Endothelial cell of umbilical vein (primary cell): ENCODE data around the gene KRT6C. TPM values are rescaled to one million over a fixed set of nuclear protein-coding genes. Genes with fewer than 3 reads are reported as not detected.

Source experiments
- Bru-seq: library from RNA; stranded (reverse); fragments of 400-500 nt; gene quantifications from one replicate; lab custom pipeline; 2021; lab: Mats Ljungman, UMichigan
- BruChase-seq, 2 experiments: library from RNA; stranded (reverse); fragments of 400-500 nt; gene quantifications; one replicate each; lab custom pipeline; 2021; lab: Mats Ljungman, UMichigan
- BruUV-seq: library from RNA; stranded (reverse); fragments of 400-500 nt; replicated peaks from 2 replicates; lab custom pipeline; 2021; lab: Mats Ljungman, UMichigan
- CTCF ChIA-PET: fragments of 300-600, 350-600 bp; sonication (Branson Sonifier 250); formaldehyde crosslinking; loops from one replicate; lab custom pipeline; 2021; ENCODE audit warnings: antibody characterized with exemption, inconsistent platforms; lab: Charles Lee
- POLR2A ChIA-PET: fragments of 300-600, 350-600 bp; sonication (Branson Sonifier 250); formaldehyde crosslinking; loops from one replicate; lab custom pipeline; 2021; ENCODE audit warnings: antibody characterized with exemption, inconsistent platforms; lab: Charles Lee
- DNase-seq: peaks from one replicate; pipeline ENCODE4 v3.0.0-alpha.2; 2011; ENCODE audit warnings: low read depth, low spot score
- FAIRE-seq: peaks from 2 replicates; lab custom pipeline; 2011; peaks lifted over from hg19 to GRCh38; lab: Jason Lieb, UNC
- H2AFZ ChIP-seq: 2 replicates; pipeline ENCODE4 v1.6.0; 2012; ENCODE audit warnings: low read depth, low read length, control low read depth, inconsistent platforms
- H3K27ac ChIP-seq: 2 replicates; pipeline ENCODE4 v1.5.1; 2011; ENCODE audit warnings: low read depth, mild to moderate bottlenecking, control low read depth, low read length, moderate library complexity; ENCODE audit not compliant: insufficient read depth
- H3K27me3 ChIP-seq, 2 experiments: 2 replicates each; pipeline versions ENCODE4 v1.6.0 to v1.6.1; 2011; ENCODE audit warnings: low read length in 2 of 2, mixed read lengths in 1 of 2; ENCODE audit not compliant: control insufficient read depth in 2 of 2, insufficient read depth in 2 of 2
- H3K36me3 ChIP-seq, 2 experiments: 2 replicates in 1 of 2; 3 replicates in 1 of 2; pipeline ENCODE4 v1.5.1; 2011; ENCODE audit warnings: low read length in 2 of 2, mild to moderate bottlenecking in 1 of 2, moderate library complexity in 1 of 2; ENCODE audit not compliant: control insufficient read depth in 2 of 2, insufficient read depth in 2 of 2; ENCODE audit errors: extremely low read depth in 1 of 2
- H3K4me1 ChIP-seq: 3 replicates; pipeline ENCODE4 v1.5.1; 2011; ENCODE audit warnings: mild to moderate bottlenecking, low read length; ENCODE audit not compliant: control insufficient read depth, insufficient read depth; ENCODE audit errors: extremely low read depth
- H3K4me2 ChIP-seq: 2 replicates; pipeline ENCODE4 v1.6.1; 2011; ENCODE audit warnings: low read length, control low read depth, mixed read lengths; ENCODE audit not compliant: insufficient read depth
- H3K4me3 ChIP-seq, 3 experiments: fragments of 200-600 bp in 1 of 3; sonication (generic), shearing (Covaris generic) in 1 of 3; replicated peaks in 1 of 3; 2 replicates each; pipeline ENCODE4 v1.5.1; 2011 to 2016; ENCODE audit warnings: control low read depth in 3 of 3, low read length in 3 of 3, mild to moderate bottlenecking in 2 of 3, inconsistent platforms in 1 of 3, low read depth in 1 of 3, moderate library complexity in 1 of 3; ENCODE audit not compliant: insufficient read depth in 1 of 3
- H3K79me2 ChIP-seq: 2 replicates; pipeline ENCODE4 v1.6.0; 2012; ENCODE audit warnings: low read length, inconsistent platforms; ENCODE audit not compliant: control insufficient read depth, insufficient read depth
- H3K9ac ChIP-seq: replicated peaks from 2 replicates; pipeline ENCODE3; 2011; ENCODE audit warnings: low read length, control low read depth; ENCODE audit not compliant: insufficient read depth; ENCODE audit errors: extremely low read depth
- H3K9me1 ChIP-seq: replicated peaks from 3 replicates; pipeline ENCODE4 v1.6.0; 2011; ENCODE audit warnings: mild to moderate bottlenecking, low read length; ENCODE audit not compliant: control insufficient read depth, insufficient read depth; ENCODE audit errors: extremely low read depth
- H3K9me3 ChIP-seq: replicated peaks from 2 replicates; pipeline ENCODE4 v1.5.1; 2012; ENCODE audit warnings: low read length, inconsistent platforms; ENCODE audit not compliant: control insufficient read depth, insufficient read depth
- H4K20me1 ChIP-seq: replicated peaks from 2 replicates; pipeline ENCODE3; 2011; ENCODE audit warnings: mild to moderate bottlenecking, low read length; ENCODE audit not compliant: control insufficient read depth, insufficient read depth; ENCODE audit errors: extremely low read depth
- CTCF ChIP-seq, 2 donors: IDR thresholded peaks; 1 replicate in 1 of 2; 2 replicates in 1 of 2; pipeline ENCODE4 v1.5.1; 2011; ENCODE audit warnings: low read length in 2 of 2, mild to moderate bottlenecking in 2 of 2, moderate library complexity in 2 of 2, control low read depth in 1 of 2, inconsistent platforms in 1 of 2, low read depth in 1 of 2; ENCODE audit not compliant: insufficient read depth in 1 of 2; ENCODE audit errors: extremely low read depth in 1 of 2
- GATA2 ChIP-seq: IDR thresholded peaks from 2 replicates; pipeline ENCODE4 v1.7.0; 2011; ENCODE audit warnings: low read depth, mild to moderate bottlenecking, moderate library complexity, mixed read lengths, low read length; ENCODE audit not compliant: insufficient read length, insufficient read depth
- JUN ChIP-seq: IDR thresholded peaks from 2 replicates; pipeline ENCODE4 v1.6.1; 2011; ENCODE audit warnings: borderline replicate concordance, low read depth; ENCODE audit not compliant: insufficient read length, insufficient read depth
- POLR2AphosphoS5 ChIP-seq: IDR thresholded peaks from 2 replicates; pipeline ENCODE4 v1.6.1; 2012; ENCODE audit warnings: low read depth, mild to moderate bottlenecking, control low read depth, low read length, moderate library complexity; ENCODE audit not compliant: insufficient read depth
- dilution Hi-C: fragments of 300-500 bp; cut with MboI; formaldehyde crosslinking; loops from one replicate; pipeline ENCODE4 v1.15.0; 2019; ENCODE audit warnings: low sequenced_read_pairs; ENCODE audit not compliant: extremely low pct_ligation_motif_present
- intact Hi-C: fragments of 100-400 bp; cut with micrococcal nuclease; formaldehyde crosslinking; loops from one replicate; pipeline ENCODE4 v1.10.0; 2022
- long read RNA-seq: library from polyadenylated mRNA; stranded (forward); transcript quantifications from one replicate; pipeline ENCODE4 v2.0.0, GENCODE V29; 2021
- polyA minus RNA-seq, 3 experiments: library from RNA; depleted of rRNA, polyadenylated mRNA; stranded (reverse); fragments of >200 nt; gene quantifications; 1 replicate in 1 of 3; 2 replicates in 2 of 3; pipeline ENCODE4 v1.2.3, GENCODE V29; 2011
- polyA plus RNA-seq, 4 experiments: library from polyadenylated mRNA; depleted of rRNA in 3 of 4; stranded (reverse) in 3 of 4; unstranded in 1 of 4; fragments of >200 nt; gene quantifications; 2 replicates each; pipeline versions ENCODE4 v1.2.1 to v1.2.3, GENCODE V29; 2011 to 2012; ENCODE audit warnings: missing spikeins in 1 of 4
- total RNA-seq: library from RNA; stranded (reverse); gene quantifications from 2 replicates; pipeline ENCODE4 v1.2.3, GENCODE V29; 2021

KRT6C gene
- total RNA-seq (not detected in 2 replicates), polyA plus RNA-seq (not detected in 2 replicates), polyA minus RNA-seq (not detected in 2 replicates), Bru-seq, nascent RNA (not detected), BruChase-seq, experiment 1, labeled RNA remaining after a 6-hour chase (not detected), BruChase-seq, experiment 2, labeled RNA remaining after a 2-hour chase (not detected)
- not detected in 2 replicates for polyA plus RNA-seq (2011; cell fraction: cytosol; rRNA removed)
- not detected in 2 replicates for polyA plus RNA-seq (2011; cell fraction: nucleus; rRNA removed)
- polyA plus RNA-seq (2012): not detected in 2 replicates
- polyA minus RNA-seq (2011; cell fraction: cytosol; rRNA and poly(A)+ RNA removed): not detected
- polyA minus RNA-seq (2011; cell fraction: nucleus; rRNA and poly(A)+ RNA removed): not detected in 2 replicates
- long read RNA-seq: 0 reads

- no peaks in the 10 kb centered on the region for H3K9me1 ChIP-seq
- H4K20me1 ChIP-seq: no peaks in the 10 kb centered on the region
- CTCF ChIA-PET: no interaction called here
- H2AFZ ChIP-seq: no peak within 1 kb of the TSS
- FAIRE-seq (no peak), DNase-seq (no peak)
- no peak within 1 kb of the TSS for H3K4me3 ChIP-seq
- H3K9me3 ChIP-seq: no peaks in the 10 kb centered on the region
- no peak for TF ChIP-seq POLR2AphosphoS5
- BruUV-seq: no TSS peak
- intact Hi-C loops: no loop called here
- H3K4me1 ChIP-seq: no peaks in the 10 kb centered on the region
- dilution Hi-C loops: no loop called here
- no peak within 1 kb of the TSS for H3K27ac ChIP-seq
- H3K36me3 ChIP-seq: no peaks in the 10 kb centered on the region
- H3K9ac ChIP-seq: no peak within 1 kb of the TSS
- H3K79me2 ChIP-seq: no peaks in the 10 kb centered on the region
- H3K4me2 ChIP-seq: no peak within 1 kb of the TSS
- POLR2A ChIA-PET: no interaction called here
- H3K27me3 ChIP-seq: peaks cover 0 to 2% of the 10 kb centered on the region in 2 experiments
Observed at GRCh38 chr12:52473768-52474167, at the start of gene KRT6C. Gene KRT6C, minus strand, starts transcription at chr12:52473805. Its CDS starts 68 bp downstream, at chr12:52473737.

GRCh38 chr12:52522346-52523011, 48.9 kb upstream of the KRT6C start:
- no peaks in the 10 kb centered on the region for H3K9me3 ChIP-seq
- H3K4me3 ChIP-seq: no peak overlapping the region
- intact Hi-C loops: no loop called here
- no peaks in the 10 kb centered on the region for H3K36me3 ChIP-seq
- TF ChIP-seq GATA2: no peak
- no peak for TF ChIP-seq JUN
- TF ChIP-seq CTCF (IDR thresholded peaks at IDR 0.05; ENCODE audit: extremely low read depth in 1 of 2, insufficient read depth in 1 of 2, low read depth in 1 of 2, low read length in 2 of 2): no peak
- H3K4me2 ChIP-seq: no peak overlapping the region
- ChIA-PET CTCF (no interaction called here), POLR2A (no interaction called here)
- H3K27me3 ChIP-seq: no peaks in the 10 kb centered on the region
- FAIRE-seq (no peak), DNase-seq (no peak)
- dilution Hi-C loops: no loop called here
- no peak overlapping the region for H3K9ac ChIP-seq
- H2AFZ ChIP-seq: no peak overlapping the region
- no peaks in the 10 kb centered on the region for H3K4me1 ChIP-seq
- H4K20me1 ChIP-seq: no peaks in the 10 kb centered on the region
- H3K79me2 ChIP-seq: no peaks in the 10 kb centered on the region
- no TSS peak for BruUV-seq
- H3K9me1 ChIP-seq: no peaks in the 10 kb centered on the region
- no peak overlapping the region for H3K27ac ChIP-seq
